PC-3 (cell line): ENCODE data around the gene ARHGAP15.

ENCODE experiments used
- EZH2 ChIP-seq: fragments of 300-600 bp; sonication (generic); IDR thresholded peaks from one replicate; pipeline ENCODE4 v1.6.1; 2017; ENCODE audit warnings: antibody characterized with exemption, mild to moderate bottlenecking, low read length; ENCODE audit not compliant: unreplicated experiment
- EZH2phosphoT487 ChIP-seq: fragments of 300-600 bp; sonication (generic); IDR thresholded peaks from 2 replicates; pipeline ENCODE4 v1.6.1; 2018; ENCODE audit warnings: mild to moderate bottlenecking, antibody characterized with exemption, low read length, borderline replicate concordance
- TF ChIP-seq, protein P1 (sequence below): fragments of 300-600 bp; sonication (generic); conservative IDR thresholded peaks from 2 replicates; pipeline ENCODE4 v1.5.1; 2017; ENCODE audit warnings: antibody characterized with exemption, low read depth, mild to moderate bottlenecking, low read length

DNA sequence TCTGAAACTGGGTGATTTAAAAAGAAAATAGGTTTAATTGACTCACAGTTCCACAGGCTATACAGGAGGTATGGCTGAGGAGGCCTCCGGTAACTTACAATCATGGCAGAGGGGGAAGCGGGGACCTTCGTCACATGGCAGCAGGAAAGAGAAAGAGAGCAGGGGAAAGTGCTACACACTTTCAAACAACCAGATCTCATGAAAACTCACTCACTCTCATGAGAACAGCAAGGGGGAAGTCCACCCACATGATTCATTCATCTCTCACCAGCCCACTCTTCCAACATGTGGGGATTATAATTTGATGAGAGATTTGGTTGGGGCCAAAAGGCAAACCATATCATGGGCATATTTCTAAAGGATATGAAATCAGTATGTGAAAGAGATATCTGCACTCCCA, 12.0 kb upstream of the ARHGAP15 start:
- TF ChIP-seq EZH2 (no peak), EZH2phosphoT487 (no peak)
- TF ChIP-seq, protein P1, sequence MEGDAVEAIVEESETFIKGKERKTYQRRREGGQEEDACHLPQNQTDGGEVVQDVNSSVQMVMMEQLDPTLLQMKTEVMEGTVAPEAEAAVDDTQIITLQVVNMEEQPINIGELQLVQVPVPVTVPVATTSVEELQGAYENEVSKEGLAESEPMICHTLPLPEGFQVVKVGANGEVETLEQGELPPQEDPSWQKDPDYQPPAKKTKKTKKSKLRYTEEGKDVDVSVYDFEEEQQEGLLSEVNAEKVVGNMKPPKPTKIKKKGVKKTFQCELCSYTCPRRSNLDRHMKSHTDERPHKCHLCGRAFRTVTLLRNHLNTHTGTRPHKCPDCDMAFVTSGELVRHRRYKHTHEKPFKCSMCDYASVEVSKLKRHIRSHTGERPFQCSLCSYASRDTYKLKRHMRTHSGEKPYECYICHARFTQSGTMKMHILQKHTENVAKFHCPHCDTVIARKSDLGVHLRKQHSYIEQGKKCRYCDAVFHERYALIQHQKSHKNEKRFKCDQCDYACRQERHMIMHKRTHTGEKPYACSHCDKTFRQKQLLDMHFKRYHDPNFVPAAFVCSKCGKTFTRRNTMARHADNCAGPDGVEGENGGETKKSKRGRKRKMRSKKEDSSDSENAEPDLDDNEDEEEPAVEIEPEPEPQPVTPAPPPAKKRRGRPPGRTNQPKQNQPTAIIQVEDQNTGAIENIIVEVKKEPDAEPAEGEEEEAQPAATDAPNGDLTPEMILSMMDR: no peak
